K562 (cell line): ENCODE data around the gene ATP6V0E2. TPM values are rescaled to one million over a fixed set of nuclear protein-coding genes. Genes with fewer than 3 reads are reported as not detected.

Source experiments
- ATAC-seq: fragments of 200-7000 bp; cut with Tn5 transposase; 3 replicates; pipeline ENCODE4 v1.9.1; 2020; ENCODE audit warnings: moderate library complexity
- BruUV-seq: library from RNA; stranded (reverse); fragments of 400-500 nt; replicated peaks from 2 replicates; lab custom pipeline; 2021; lab: Mats Ljungman, UMichigan
- CTCF ChIA-PET: fragments of 300-600 bp; formaldehyde crosslinking; extraction: SDS; loops from one replicate; lab custom pipeline; 2021; ENCODE audit warnings: low intra/inter-chr PET ratio; lab: Yijun Ruan, JAX
- POLR2A ChIA-PET: fragments of 300-600, 350-650 bp; sonication (Branson Sonifier 250); formaldehyde crosslinking; extraction: SDS; loops from one replicate; lab custom pipeline; 2021; ENCODE audit warnings: antibody characterized with exemption, inconsistent platforms; lab: Yijun Ruan, JAX
- DNase-seq, 4 experiments: peaks; one replicate each; pipeline versions ENCODE4 v3.0.0 to v3.0.0-alpha.2; 2011 to 2018; ENCODE audit warnings: low spot score in 3 of 4, mixed read lengths in 3 of 4; ENCODE audit errors: extremely low read depth in 1 of 4
- FAIRE-seq: peaks from 2 replicates; lab custom pipeline; 2011; peaks lifted over from hg19 to GRCh38; lab: Jason Lieb, UNC
- H2AFZ ChIP-seq: 2 replicates; pipeline ENCODE4 v1.6.0; 2011; ENCODE audit warnings: low read depth, low read length, control low read depth, inconsistent platforms
- H3K27ac ChIP-seq: fragments of 200-600 bp; 3 replicates; pipeline ENCODE4 v1.8.0; 2011; ENCODE audit warnings: low read depth, mild to moderate bottlenecking, control low read depth, inconsistent platforms, low read length, moderate library complexity, mixed read lengths; ENCODE audit errors: extremely low read depth
- H3K27me3 ChIP-seq, 2 experiments: fragments of 300-600 bp in 1 of 2; 2 replicates in 1 of 2; 3 replicates in 1 of 2; pipeline versions ENCODE4 v1.6.0 to v1.8.0; 2011; ENCODE audit warnings: inconsistent platforms in 2 of 2, low read length in 2 of 2, mild to moderate bottlenecking in 1 of 2, mixed read lengths in 1 of 2, moderate library complexity in 1 of 2; ENCODE audit not compliant: control insufficient read depth in 2 of 2, insufficient read depth in 2 of 2
- H3K36me3 ChIP-seq: fragments of 300-600 bp; 3 replicates; pipeline ENCODE4 v1.8.0; 2011; ENCODE audit warnings: mild to moderate bottlenecking, low read length, inconsistent platforms; ENCODE audit not compliant: control insufficient read depth, insufficient read depth
- H3K4me1 ChIP-seq, 2 experiments: fragments of 200-600 bp in 1 of 2; replicated peaks in 1 of 2; 2 replicates in 1 of 2; 3 replicates in 1 of 2; pipeline versions ENCODE4 v1.5.1 to v1.8.0; 2011; ENCODE audit warnings: inconsistent platforms in 2 of 2, low read length in 2 of 2, mild to moderate bottlenecking in 1 of 2, mixed read lengths in 1 of 2, moderate library complexity in 1 of 2; ENCODE audit not compliant: control insufficient read depth in 2 of 2, insufficient read depth in 2 of 2
- H3K4me2 ChIP-seq: 2 replicates; pipeline ENCODE4 v1.6.1; 2011; ENCODE audit warnings: low read length, control low read depth, inconsistent platforms, mixed read lengths; ENCODE audit not compliant: insufficient read depth
- H3K4me3 ChIP-seq: fragments of 200-600 bp; sonication (generic), shearing (Covaris generic); 2 replicates; pipeline ENCODE4 v1.5.1; 2016; ENCODE audit warnings: control low read depth, inconsistent platforms
- H3K79me2 ChIP-seq: fragments of 200-600 bp; 3 replicates; pipeline ENCODE4 v1.8.0; 2011; ENCODE audit warnings: low read length, inconsistent platforms; ENCODE audit not compliant: control insufficient read depth, insufficient read depth
- H3K9ac ChIP-seq, 2 experiments: 2 replicates each; pipeline versions ENCODE4 v1.6.0 to v1.6.1; 2011; ENCODE audit warnings: low read depth in 2 of 2, low read length in 2 of 2, control low read depth in 1 of 2, inconsistent platforms in 1 of 2, mild to moderate bottlenecking in 1 of 2, mixed read lengths in 1 of 2; ENCODE audit not compliant: insufficient read depth in 1 of 2
- H3K9me1 ChIP-seq: one replicate; pipeline ENCODE4 v1.6.0; 2011; ENCODE audit warnings: inconsistent platforms, mild to moderate bottlenecking, low read length, moderate library complexity; ENCODE audit not compliant: control insufficient read depth, insufficient read depth
- H3K9me3 ChIP-seq: replicated peaks from 2 replicates; pipeline ENCODE4 v1.5.1; 2011; ENCODE audit warnings: low read depth, low read length, inconsistent platforms; ENCODE audit not compliant: control insufficient read depth, insufficient read depth
- H4K20me1 ChIP-seq: replicated peaks from 2 replicates; pipeline ENCODE4 v1.6.1; 2011; ENCODE audit warnings: low read length, inconsistent platforms, mixed read lengths; ENCODE audit not compliant: control insufficient read depth, insufficient read depth
- C11orf30 ChIP-seq: fragments of 450-650 bp; IDR thresholded peaks from 2 replicates; pipeline ENCODE4 v1.6.1; 2016; ENCODE audit warnings: low read depth, mild to moderate bottlenecking
- CEBPG ChIP-seq, 3 experiments: fragments of 200-800 bp in 1 of 3; sonication (Bioruptor generic) in 1 of 3; sonication (generic) in 1 of 3; formaldehyde crosslinking in 1 of 3; IDR thresholded peaks in 2 of 3; conservative IDR thresholded peaks in 1 of 3; 2 replicates each; pipeline versions ENCODE4 v1.6.1 to v1.8.0; 2016 to 2022; ENCODE audit warnings: missing compliant biosample characterization in 2 of 3, missing genetic modification characterization in 2 of 3, mild to moderate bottlenecking in 1 of 3, missing genetic modification reagents in 1 of 3
- THRAP3 ChIP-seq: fragments of 450-650 bp; IDR thresholded peaks from 2 replicates; pipeline ENCODE4 v1.6.1; 2016; ENCODE audit warnings: mild to moderate bottlenecking, inconsistent platforms, borderline replicate concordance
- ZFP36 ChIP-seq: fragments of 150-350 bp; IDR thresholded peaks from 2 replicates; pipeline ENCODE4 v1.6.1; 2018; ENCODE audit warnings: low read length, low read depth; ENCODE audit not compliant: partially characterized antibody
- WGBS: fragments of 100-300 bp; shearing (Covaris generic); methylation state at CpG from one replicate; pipeline ENCODE4 v1.1.6; 2016; ENCODE audit warnings: low coverage, mixed read lengths; ENCODE audit not compliant: insufficient coverage; ENCODE audit errors: missing lambda C conversion rate; 5-methylcytosine and 5-hydroxymethylcytosine counted together
- in situ Hi-C: fragments of 300-500 bp; cut with MboI; formaldehyde crosslinking; loops from 4 replicates; pipeline ENCODE4 v1.15.0; 2018; ENCODE audit warnings: inconsistent platforms, mixed read lengths
- intact Hi-C: fragments of 100-400 bp; cut with micrococcal nuclease; formaldehyde crosslinking; loops from 2 replicates; pipeline ENCODE4 v1.14.2; 2022
- polyA plus RNA-seq, 8 experiments: library from polyadenylated mRNA; depleted of rRNA in 4 of 8; stranded (reverse) in 5 of 8; unstranded in 3 of 8; fragments of >200 nt; fragmentation: Nextera tagmentation in 2 of 8; fragmentation: Illumina TruSeq in 1 of 8; extraction: Ambion mirVana in 2 of 8; extraction: Trizol in 1 of 8; gene quantifications; 2 replicates each; pipeline versions ENCODE4 v1.2.1 to v1.2.3, GENCODE V29; 2011 to 2014; ENCODE audit warnings: inconsistent platforms in 1 of 8, missing spikeins in 1 of 8
- total RNA-seq, 7 experiments: library from RNA; depleted of rRNA in 6 of 7; stranded (reverse); fragments of >200 nt in 6 of 7; fragmentation: Illumina TruSeq in 2 of 7; extraction: Trizol in 2 of 7; gene quantifications; 2 replicates each; pipeline versions ENCODE4 v1.2.1 to v1.2.3, GENCODE V29; 2011 to 2021; ENCODE audit warnings: low replicate concordance in 1 of 7
- TF ChIP-seq, protein P1 (sequence below): sonication (generic); formaldehyde crosslinking; IDR thresholded peaks from 2 replicates; pipeline ENCODE4 v1.8.0; 2022; ENCODE audit warnings: mild to moderate bottlenecking, missing genetic modification reagents
- TF ChIP-seq, protein P2 (sequence below), 3 experiments: IDR thresholded peaks in 2 of 3; conservative IDR thresholded peaks in 1 of 3; 2 replicates each; pipeline ENCODE4 v1.5.1; 2011 to 2012; ENCODE audit warnings: low read length in 3 of 3, mild to moderate bottlenecking in 3 of 3, control low read depth in 2 of 3, improper control_type of control experiment in 1 of 3, inconsistent platforms in 1 of 3, low read depth in 1 of 3, mixed read lengths in 1 of 3, moderate library complexity in 1 of 3; ENCODE audit not compliant: insufficient read depth in 2 of 3

ATP6V0E2 gene
- total and polyA plus RNA-seq, 9 of the 15 experiments (the other 6 are each of a cell fraction or from before 2014, with no cell fraction given): 0.55 to 18.5 (median 10.9) TPM

DNA sequence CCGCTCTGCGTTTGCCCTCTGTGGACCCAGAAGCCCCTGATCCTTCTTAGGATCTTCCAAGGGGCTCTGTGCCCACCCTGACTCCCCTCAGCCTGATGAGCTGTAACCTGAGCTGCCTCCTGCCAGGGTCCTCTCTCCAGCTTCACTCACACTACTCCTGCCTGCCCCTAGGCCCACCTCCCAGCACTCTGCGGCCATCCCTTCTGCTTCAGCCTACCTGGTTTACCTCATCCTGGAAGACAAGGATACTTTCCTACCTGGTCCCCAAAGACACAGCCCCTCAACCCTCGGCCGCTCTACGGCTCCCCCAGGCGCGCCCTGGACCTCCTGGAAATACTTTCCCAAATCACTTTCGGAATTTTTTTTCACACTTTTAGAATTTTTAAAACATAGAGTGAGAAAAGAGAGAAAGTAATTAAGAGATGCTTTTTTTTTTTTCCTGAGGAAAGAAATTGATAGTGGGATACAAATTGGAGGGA lies 42.0 kb upstream of the ATP6V0E2 start:
- intact Hi-C loops: no loop called here

DNA sequence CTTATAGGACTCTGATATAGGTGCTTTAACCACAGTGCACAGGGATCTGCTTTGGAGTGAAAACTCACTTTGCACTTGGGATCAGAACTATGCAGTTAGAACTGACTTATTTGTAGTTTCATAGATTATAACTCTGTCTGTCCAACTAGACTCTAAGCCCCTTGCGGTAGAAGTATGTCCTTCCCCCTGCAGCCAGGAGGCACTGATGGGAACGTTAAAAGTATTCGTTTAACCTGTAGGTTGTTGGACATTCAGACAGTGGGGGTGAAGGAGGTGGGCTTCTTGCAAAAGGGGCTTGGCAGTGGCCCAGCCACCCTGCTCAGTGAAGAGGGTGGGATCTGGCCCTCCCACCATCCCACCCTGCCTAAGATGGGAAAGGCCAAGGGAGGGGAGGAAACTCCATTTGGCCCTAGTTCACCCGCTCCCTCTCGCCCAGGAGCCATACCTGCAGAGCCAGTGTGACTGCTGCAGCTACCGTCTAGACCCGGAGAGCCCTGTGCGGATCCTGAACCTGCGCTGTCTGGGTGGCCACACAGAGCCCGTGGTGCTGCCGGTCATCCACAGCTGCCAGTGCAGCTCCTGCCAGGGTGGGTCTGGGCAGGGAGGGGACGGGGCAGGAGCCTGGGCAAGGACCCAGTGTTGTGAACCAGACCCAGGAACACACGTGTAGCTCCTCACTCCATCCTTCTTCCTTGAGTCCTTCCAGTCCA lies 41.3 kb upstream of the ATP6V0E2 start:
- DNase-seq (no peak), ATAC-seq (peak; percentile 67), FAIRE-seq (peak; percentile 65)
- no peak overlapping the region for H3K4me3 ChIP-seq
- no peaks in the 10 kb centered on the region for H3K36me3 ChIP-seq
- 0 out of 4 replicates have a peak overlapping the region, but pooled peaks of 1 of the 2 experiments have one; percentile 65 for H3K9ac ChIP-seq
- no peaks in the 10 kb centered on the region for H3K79me2 ChIP-seq
- H3K4me2 ChIP-seq: no peak overlapping the region
- H4K20me1 ChIP-seq: peaks cover 14% of the 10 kb centered on the region
- in situ Hi-C loops: no loop called here
- H2AFZ ChIP-seq: no peak overlapping the region
- WGBS: under 1% methylated on average over 13 of the region's 13 CpGs
- ChIA-PET CTCF (no interaction called here), POLR2A (no interaction called here)
- peaks cover 3 to 18% of the 10 kb centered on the region in 2 experiments; a peak in 4 of 5 replicates for H3K4me1 ChIP-seq
- peaks cover 30 to 45% of the 10 kb centered on the region in 2 experiments for H3K27me3 ChIP-seq
- H3K9me3 ChIP-seq: no peaks in the 10 kb centered on the region
- H3K9me1 ChIP-seq: peaks cover 1% of the 10 kb centered on the region
- intact Hi-C loops: no loop called here
- no peak overlapping the region for H3K27ac ChIP-seq
- BruUV-seq: no TSS peak
- TF ChIP-seq, protein P1, sequence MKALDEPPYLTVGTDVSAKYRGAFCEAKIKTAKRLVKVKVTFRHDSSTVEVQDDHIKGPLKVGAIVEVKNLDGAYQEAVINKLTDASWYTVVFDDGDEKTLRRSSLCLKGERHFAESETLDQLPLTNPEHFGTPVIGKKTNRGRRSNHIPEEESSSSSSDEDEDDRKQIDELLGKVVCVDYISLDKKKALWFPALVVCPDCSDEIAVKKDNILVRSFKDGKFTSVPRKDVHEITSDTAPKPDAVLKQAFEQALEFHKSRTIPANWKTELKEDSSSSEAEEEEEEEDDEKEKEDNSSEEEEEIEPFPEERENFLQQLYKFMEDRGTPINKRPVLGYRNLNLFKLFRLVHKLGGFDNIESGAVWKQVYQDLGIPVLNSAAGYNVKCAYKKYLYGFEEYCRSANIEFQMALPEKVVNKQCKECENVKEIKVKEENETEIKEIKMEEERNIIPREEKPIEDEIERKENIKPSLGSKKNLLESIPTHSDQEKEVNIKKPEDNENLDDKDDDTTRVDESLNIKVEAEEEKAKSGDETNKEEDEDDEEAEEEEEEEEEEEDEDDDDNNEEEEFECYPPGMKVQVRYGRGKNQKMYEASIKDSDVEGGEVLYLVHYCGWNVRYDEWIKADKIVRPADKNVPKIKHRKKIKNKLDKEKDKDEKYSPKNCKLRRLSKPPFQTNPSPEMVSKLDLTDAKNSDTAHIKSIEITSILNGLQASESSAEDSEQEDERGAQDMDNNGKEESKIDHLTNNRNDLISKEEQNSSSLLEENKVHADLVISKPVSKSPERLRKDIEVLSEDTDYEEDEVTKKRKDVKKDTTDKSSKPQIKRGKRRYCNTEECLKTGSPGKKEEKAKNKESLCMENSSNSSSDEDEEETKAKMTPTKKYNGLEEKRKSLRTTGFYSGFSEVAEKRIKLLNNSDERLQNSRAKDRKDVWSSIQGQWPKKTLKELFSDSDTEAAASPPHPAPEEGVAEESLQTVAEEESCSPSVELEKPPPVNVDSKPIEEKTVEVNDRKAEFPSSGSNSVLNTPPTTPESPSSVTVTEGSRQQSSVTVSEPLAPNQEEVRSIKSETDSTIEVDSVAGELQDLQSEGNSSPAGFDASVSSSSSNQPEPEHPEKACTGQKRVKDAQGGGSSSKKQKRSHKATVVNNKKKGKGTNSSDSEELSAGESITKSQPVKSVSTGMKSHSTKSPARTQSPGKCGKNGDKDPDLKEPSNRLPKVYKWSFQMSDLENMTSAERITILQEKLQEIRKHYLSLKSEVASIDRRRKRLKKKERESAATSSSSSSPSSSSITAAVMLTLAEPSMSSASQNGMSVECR (CRISPR knock-in tag): 0 out of 2 replicates have a peak, but pooled peaks have one; percentile 23
- TF ChIP-seq CEBPG (CRISPR knock-in tag; IDR thresholded peaks at IDR 0.05) (0 out of 2 replicates have a peak, but pooled peaks have one; percentile 26), CEBPG (tag; conservative IDR thresholded peaks at IDR 0.05 in 1 of 2, IDR thresholded peaks at IDR 0.05 in 1 of 2) (no peak), C11orf30 (no peak)
- TF ChIP-seq, protein P2, sequence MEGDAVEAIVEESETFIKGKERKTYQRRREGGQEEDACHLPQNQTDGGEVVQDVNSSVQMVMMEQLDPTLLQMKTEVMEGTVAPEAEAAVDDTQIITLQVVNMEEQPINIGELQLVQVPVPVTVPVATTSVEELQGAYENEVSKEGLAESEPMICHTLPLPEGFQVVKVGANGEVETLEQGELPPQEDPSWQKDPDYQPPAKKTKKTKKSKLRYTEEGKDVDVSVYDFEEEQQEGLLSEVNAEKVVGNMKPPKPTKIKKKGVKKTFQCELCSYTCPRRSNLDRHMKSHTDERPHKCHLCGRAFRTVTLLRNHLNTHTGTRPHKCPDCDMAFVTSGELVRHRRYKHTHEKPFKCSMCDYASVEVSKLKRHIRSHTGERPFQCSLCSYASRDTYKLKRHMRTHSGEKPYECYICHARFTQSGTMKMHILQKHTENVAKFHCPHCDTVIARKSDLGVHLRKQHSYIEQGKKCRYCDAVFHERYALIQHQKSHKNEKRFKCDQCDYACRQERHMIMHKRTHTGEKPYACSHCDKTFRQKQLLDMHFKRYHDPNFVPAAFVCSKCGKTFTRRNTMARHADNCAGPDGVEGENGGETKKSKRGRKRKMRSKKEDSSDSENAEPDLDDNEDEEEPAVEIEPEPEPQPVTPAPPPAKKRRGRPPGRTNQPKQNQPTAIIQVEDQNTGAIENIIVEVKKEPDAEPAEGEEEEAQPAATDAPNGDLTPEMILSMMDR (IDR thresholded peaks at IDR 0.05 in 2 of 3, conservative IDR thresholded peaks at IDR 0.05 in 1 of 3; ENCODE audit: insufficient read depth in 2 of 3, low read depth in 1 of 3, low read length in 3 of 3): peak; percentile 37 to 67 (median 50); a peak in 5 of 6 replicates

More for the DNA sequence above, 42.0 kb upstream of the ATP6V0E2 start:
- ATAC-seq (no peak), FAIRE-seq (no peak), DNase-seq (no peak)
- no peak overlapping the region for H3K27ac ChIP-seq
- no peak for TF ChIP-seq THRAP3
- no peak for TF ChIP-seq ZFP36
- ChIA-PET POLR2A (no interaction called here), CTCF (interaction anchor here (1.1 kb wide), 1 partner anchor 43 kb away, joined by 3 read pairs; no protein-coding TSS in a partner anchor)
- peak overlapping the region in 1 of 2 experiments; percentile 73; a peak in 2 of 4 replicates for H3K9ac ChIP-seq
- no TSS peak for BruUV-seq
- peaks cover 30 to 46% of the 10 kb centered on the region in 2 experiments for H3K27me3 ChIP-seq
- H4K20me1 ChIP-seq: peaks cover 14% of the 10 kb centered on the region
- in situ Hi-C loops: no loop called here
- no peak overlapping the region for H3K4me2 ChIP-seq
- no peaks in the 10 kb centered on the region for H3K79me2 ChIP-seq
- no peaks in the 10 kb centered on the region for H3K9me3 ChIP-seq
- whole genome bisulfite sequencing: 3% methylated on average over 9 of the region's 9 CpGs
- H2AFZ ChIP-seq: no peak overlapping the region
- H3K4me3 ChIP-seq: no peak overlapping the region
- H3K4me1 ChIP-seq: peaks cover 6 to 24% of the 10 kb centered on the region in 2 experiments; a peak in 4 of 5 replicates
- H3K9me1 ChIP-seq: peaks cover 5% of the 10 kb centered on the region
- H3K36me3 ChIP-seq: no peaks in the 10 kb centered on the region
